ENCODE data around the gene GALNT9.

- TF ChIP-seq CTCF (IDR thresholded peaks at IDR 0.05; ENCODE audit: borderline replicate concordance, extremely low read depth, low read length, poor library complexity, severe bottlenecking) (no peak), EZH2 (IDR thresholded peaks at IDR 0.05; ENCODE audit: borderline replicate concordance, low read depth, low read length, severe bottlenecking) (no peak)
Measured at GRCh38 chr12:132281038-132281437, 48.4 kb downstream of the GALNT9 start.

Data from DND-41 (cell line).